GM12878 (cell line): ENCODE results near the gene CNTNAP5. TPM values are rescaled to one million over a fixed set of nuclear protein-coding genes. Genes with fewer than 3 reads are reported as not detected.

ENCODE experiments used
- ATAC-seq: fragments of 200-7000 bp; cut with Tn5 transposase; 3 replicates; pipeline ENCODE4 v1.9.1; 2020; ENCODE audit warnings: mild to moderate bottlenecking, moderate library complexity
- BruUV-seq: library from RNA; stranded (reverse); fragments of 400-500 nt; replicated peaks from 2 replicates; lab custom pipeline; 2021; lab: Mats Ljungman, UMichigan
- CTCF ChIA-PET: fragments of 300-600 bp; sonication (Branson Sonifier 250); formaldehyde crosslinking; extraction: SDS; loops from one replicate; lab custom pipeline; 2021; ENCODE audit warnings: inconsistent platforms; lab: Yijun Ruan, JAX
- POLR2A ChIA-PET: fragments of 350-600 bp; formaldehyde crosslinking; extraction: SDS; loops from one replicate; lab custom pipeline; 2021; ENCODE audit warnings: inconsistent platforms; lab: Charles Lee
- RAD21 ChIA-PET: fragments of 300-600 bp; sonication (Branson Sonifier 250); formaldehyde crosslinking; loops from one replicate; lab custom pipeline; 2023; ENCODE audit warnings: antibody characterized with exemption; ENCODE audit not compliant: unreplicated experiment; lab: Charles Lee
- SMC1A ChIA-PET: fragments of 300-600 bp; sonication (Branson Sonifier 250); formaldehyde crosslinking; loops from one replicate; lab custom pipeline; 2023; ENCODE audit not compliant: unreplicated experiment, uncharacterized antibody; lab: Charles Lee
- DNase-seq: peaks from one replicate; pipeline ENCODE4 v3.0.0-alpha.2; 2011; ENCODE audit warnings: low read depth, low spot score
- FAIRE-seq: peaks from 3 replicates; lab custom pipeline; 2011; peaks lifted over from hg19 to GRCh38; lab: Jason Lieb, UNC
- H2AFZ ChIP-seq: 2 replicates; pipeline ENCODE4 v1.6.0; 2011; ENCODE audit warnings: low read depth, low read length, control low read depth; ENCODE audit not compliant: control insufficient read depth
- H3K27ac ChIP-seq: 2 replicates; pipeline ENCODE4 v1.5.1; 2011; ENCODE audit warnings: control low read depth; ENCODE audit not compliant: control insufficient read depth, insufficient read depth
- H3K27me3 ChIP-seq, 2 experiments: replicated peaks in 1 of 2; 2 replicates each; pipeline versions ENCODE4 v1.6.0 to v1.6.1; 2011; ENCODE audit warnings: low read length in 1 of 2; ENCODE audit not compliant: control insufficient read depth in 2 of 2, insufficient read depth in 2 of 2
- H3K36me3 ChIP-seq, 2 experiments: 2 replicates each; pipeline ENCODE4 v1.5.1; 2011; ENCODE audit warnings: low read length in 1 of 2; ENCODE audit not compliant: control insufficient read depth in 2 of 2, insufficient read depth in 2 of 2
- H3K4me1 ChIP-seq: 2 replicates; pipeline ENCODE4 v1.6.1; 2011; ENCODE audit warnings: mild to moderate bottlenecking, low read length, moderate library complexity, mixed read lengths; ENCODE audit not compliant: control insufficient read depth, insufficient read depth
- H3K4me2 ChIP-seq: 2 replicates; pipeline ENCODE4 v1.6.0; 2011; ENCODE audit warnings: control low read depth; ENCODE audit not compliant: control insufficient read depth, insufficient read depth
- H3K4me3 ChIP-seq: fragments of 200-600 bp; sonication (generic); 2 replicates; pipeline ENCODE4 v1.5.1; 2016
- H3K79me2 ChIP-seq: 2 replicates; pipeline ENCODE4 v1.6.0; 2011; ENCODE audit warnings: low read length; ENCODE audit not compliant: control insufficient read depth, insufficient read depth
- H3K9ac ChIP-seq: 2 replicates; pipeline ENCODE4 v1.8.0; 2011; ENCODE audit warnings: low read length, control low read depth, mixed read lengths; ENCODE audit not compliant: control insufficient read depth, insufficient read depth
- H3K9me3 ChIP-seq: replicated peaks from 3 replicates; pipeline ENCODE4 v1.5.1; 2011; ENCODE audit warnings: mild to moderate bottlenecking, low read length; ENCODE audit not compliant: control insufficient read depth, insufficient read depth
- H4K20me1 ChIP-seq: 2 replicates; pipeline ENCODE4 v1.6.0; 2011; ENCODE audit not compliant: control insufficient read depth, insufficient read depth
- BACH1 ChIP-seq: fragments of 450-650 bp; IDR thresholded peaks from 2 replicates; pipeline ENCODE4 v1.6.1; 2017; ENCODE audit warnings: mild to moderate bottlenecking, borderline replicate concordance
- CHD1 ChIP-seq: IDR thresholded peaks from 2 replicates; pipeline ENCODE4 v1.6.1; 2012; ENCODE audit warnings: low read depth, low read length, improper control_type of control experiment
- DPF2 ChIP-seq: fragments of 450-650 bp; IDR thresholded peaks from 2 replicates; pipeline ENCODE4 v1.6.1; 2017; ENCODE audit warnings: mild to moderate bottlenecking
- MTA3 ChIP-seq: IDR thresholded peaks from 2 replicates; pipeline ENCODE4 v1.6.1; 2012; ENCODE audit warnings: low read length, inconsistent platforms, borderline replicate concordance
- NFYA ChIP-seq: IDR thresholded peaks from 2 replicates; pipeline ENCODE4 v1.6.1; 2011; ENCODE audit warnings: low read depth, mild to moderate bottlenecking, low read length, improper control_type of control experiment, borderline replicate concordance
- NR2C1 ChIP-seq: fragments of 450-650 bp; IDR thresholded peaks from 2 replicates; pipeline ENCODE4 v1.6.1; 2017; ENCODE audit warnings: antibody characterized with exemption, mild to moderate bottlenecking, moderate library complexity
- NRF1 ChIP-seq: conservative IDR thresholded peaks from 2 replicates; pipeline ENCODE4 v1.6.1; 2011; ENCODE audit warnings: mild to moderate bottlenecking, low read depth, low read length, improper control_type of control experiment
- RELB ChIP-seq: fragments of 450-650 bp; IDR thresholded peaks from 2 replicates; pipeline ENCODE4 v1.6.1; 2017; ENCODE audit warnings: low read depth, mild to moderate bottlenecking, moderate library complexity
- ZNF207 ChIP-seq: fragments of 450-650 bp; IDR thresholded peaks from 2 replicates; pipeline ENCODE4 v1.6.1; 2014; ENCODE audit warnings: antibody characterized with exemption, mild to moderate bottlenecking, borderline replicate concordance
- WGBS: methylation state at CpG from one replicate; pipeline ENCODE4 v1.1.6; 2016; ENCODE audit warnings: low lambda C conversion rate; ENCODE audit not compliant: insufficient replicate concordance, insufficient coverage; ENCODE audit errors: missing lambda C conversion rate; 5-methylcytosine and 5-hydroxymethylcytosine counted together
- in situ Hi-C: fragments of 300-500 bp; cut with MboI; formaldehyde crosslinking; loops from 9 replicates; pipeline ENCODE4 v1.14.3; 2018; ENCODE audit warnings: mixed read lengths
- intact Hi-C: fragments of 100-400 bp; cut with micrococcal nuclease; formaldehyde crosslinking; loops from one replicate; pipeline ENCODE4 v1.14.2; 2022; ENCODE audit not compliant: unreplicated experiment
- polyA plus RNA-seq, 11 experiments: library from polyadenylated mRNA; depleted of rRNA in 4 of 11; unstranded in 6 of 11; stranded (reverse) in 5 of 11; fragments of >200 nt; fragmentation: Nextera tagmentation in 4 of 11; fragmentation: Illumina TruSeq in 1 of 11; extraction: Ambion mirVana in 4 of 11; extraction: Trizol in 1 of 11; gene quantifications; 1 replicate in 1 of 11; 2 replicates in 10 of 11; pipeline versions ENCODE4 v1.2.1 to v1.2.3, GENCODE V29; 2011 to 2016; ENCODE audit warnings: inconsistent platforms in 2 of 11, missing spikeins in 2 of 11, low read depth in 1 of 11
- total RNA-seq, 4 experiments: library from RNA; depleted of rRNA in 3 of 4; stranded (reverse); fragments of >200 nt in 3 of 4; fragmentation: Illumina TruSeq in 1 of 4; extraction: Trizol in 1 of 4; gene quantifications; 2 replicates each; pipeline versions ENCODE4 v1.2.1 to v1.2.3, GENCODE V29; 2013 to 2021
- TF ChIP-seq, protein P1 (sequence below): IDR thresholded peaks from 2 replicates; pipeline ENCODE4 v1.6.1; 2012; ENCODE audit warnings: improper control_type of control experiment, low read depth, low read length; ENCODE audit not compliant: insufficient replicate concordance
- TF ChIP-seq, protein P2 (sequence below): fragments of 450-650 bp; IDR thresholded peaks from 2 replicates; pipeline ENCODE4 v1.6.1; 2018; ENCODE audit warnings: mild to moderate bottlenecking, low read depth, moderate library complexity; ENCODE audit not compliant: partially characterized antibody

Gene CNTNAP5
- total and polyA plus RNA-seq, 10 of the 15 experiments (the other 5 are each of a cell fraction or from before 2014, with no cell fraction given) = not detected

DNA sequence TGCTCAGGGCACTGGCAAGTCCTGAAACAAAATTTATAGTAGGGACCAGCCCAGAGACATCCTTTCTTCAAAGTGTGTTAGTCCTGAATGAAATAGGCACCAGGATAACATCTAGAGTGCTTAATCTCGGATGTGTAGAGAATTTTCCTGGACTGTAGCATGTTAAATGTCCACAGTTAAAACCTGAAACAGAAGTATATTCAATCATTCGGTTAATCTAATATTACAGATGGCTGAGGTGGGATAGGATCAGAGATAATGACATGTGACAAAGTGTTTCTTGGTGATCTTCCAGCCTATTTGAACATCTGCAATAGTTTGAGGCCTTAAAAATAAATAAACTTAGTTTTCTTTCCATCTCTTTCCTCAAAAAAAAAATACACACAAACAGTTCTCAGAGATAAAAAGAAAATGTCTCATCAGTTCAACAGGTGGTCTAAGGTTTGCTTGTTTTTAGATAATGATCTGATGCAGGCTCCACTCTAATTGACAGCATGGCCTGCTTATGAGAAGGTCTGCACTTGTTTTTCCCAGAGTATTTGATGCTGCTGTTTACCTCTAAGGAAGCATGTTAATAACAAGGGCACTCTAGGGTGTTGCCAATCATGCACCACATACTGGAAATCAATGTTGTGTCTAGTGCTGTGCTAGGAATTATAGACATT lies 25.9 kb downstream of the CNTNAP5 start:
- no peaks in the 10 kb centered on the region for H4K20me1 ChIP-seq
- no peaks in the 10 kb centered on the region for H3K36me3 ChIP-seq
- intact Hi-C loops (no loop called here), in situ Hi-C loops (no loop called here)
- no peaks in the 10 kb centered on the region for H3K4me1 ChIP-seq
- H2AFZ ChIP-seq = no peak overlapping the region
- ATAC-seq (no peak), DNase-seq (no peak), FAIRE-seq (no peak)
- H3K9me3 ChIP-seq = no peaks in the 10 kb centered on the region
- no peak overlapping the region for H3K27ac ChIP-seq
- no peak for TF ChIP-seq BACH1
- TF ChIP-seq, protein P1, sequence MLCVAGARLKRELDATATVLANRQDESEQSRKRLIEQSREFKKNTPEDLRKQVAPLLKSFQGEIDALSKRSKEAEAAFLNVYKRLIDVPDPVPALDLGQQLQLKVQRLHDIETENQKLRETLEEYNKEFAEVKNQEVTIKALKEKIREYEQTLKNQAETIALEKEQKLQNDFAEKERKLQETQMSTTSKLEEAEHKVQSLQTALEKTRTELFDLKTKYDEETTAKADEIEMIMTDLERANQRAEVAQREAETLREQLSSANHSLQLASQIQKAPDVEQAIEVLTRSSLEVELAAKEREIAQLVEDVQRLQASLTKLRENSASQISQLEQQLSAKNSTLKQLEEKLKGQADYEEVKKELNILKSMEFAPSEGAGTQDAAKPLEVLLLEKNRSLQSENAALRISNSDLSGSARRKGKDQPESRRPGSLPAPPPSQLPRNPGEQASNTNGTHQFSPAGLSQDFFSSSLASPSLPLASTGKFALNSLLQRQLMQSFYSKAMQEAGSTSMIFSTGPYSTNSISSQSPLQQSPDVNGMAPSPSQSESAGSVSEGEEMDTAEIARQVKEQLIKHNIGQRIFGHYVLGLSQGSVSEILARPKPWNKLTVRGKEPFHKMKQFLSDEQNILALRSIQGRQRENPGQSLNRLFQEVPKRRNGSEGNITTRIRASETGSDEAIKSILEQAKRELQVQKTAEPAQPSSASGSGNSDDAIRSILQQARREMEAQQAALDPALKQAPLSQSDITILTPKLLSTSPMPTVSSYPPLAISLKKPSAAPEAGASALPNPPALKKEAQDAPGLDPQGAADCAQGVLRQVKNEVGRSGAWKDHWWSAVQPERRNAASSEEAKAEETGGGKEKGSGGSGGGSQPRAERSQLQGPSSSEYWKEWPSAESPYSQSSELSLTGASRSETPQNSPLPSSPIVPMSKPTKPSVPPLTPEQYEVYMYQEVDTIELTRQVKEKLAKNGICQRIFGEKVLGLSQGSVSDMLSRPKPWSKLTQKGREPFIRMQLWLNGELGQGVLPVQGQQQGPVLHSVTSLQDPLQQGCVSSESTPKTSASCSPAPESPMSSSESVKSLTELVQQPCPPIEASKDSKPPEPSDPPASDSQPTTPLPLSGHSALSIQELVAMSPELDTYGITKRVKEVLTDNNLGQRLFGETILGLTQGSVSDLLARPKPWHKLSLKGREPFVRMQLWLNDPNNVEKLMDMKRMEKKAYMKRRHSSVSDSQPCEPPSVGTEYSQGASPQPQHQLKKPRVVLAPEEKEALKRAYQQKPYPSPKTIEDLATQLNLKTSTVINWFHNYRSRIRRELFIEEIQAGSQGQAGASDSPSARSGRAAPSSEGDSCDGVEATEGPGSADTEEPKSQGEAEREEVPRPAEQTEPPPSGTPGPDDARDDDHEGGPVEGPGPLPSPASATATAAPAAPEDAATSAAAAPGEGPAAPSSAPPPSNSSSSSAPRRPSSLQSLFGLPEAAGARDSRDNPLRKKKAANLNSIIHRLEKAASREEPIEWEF = no peak
- no peak for TF ChIP-seq RELB
- no peak for TF ChIP-seq NRF1
- TF ChIP-seq CHD1 = no peak
- TF ChIP-seq, protein P2, sequence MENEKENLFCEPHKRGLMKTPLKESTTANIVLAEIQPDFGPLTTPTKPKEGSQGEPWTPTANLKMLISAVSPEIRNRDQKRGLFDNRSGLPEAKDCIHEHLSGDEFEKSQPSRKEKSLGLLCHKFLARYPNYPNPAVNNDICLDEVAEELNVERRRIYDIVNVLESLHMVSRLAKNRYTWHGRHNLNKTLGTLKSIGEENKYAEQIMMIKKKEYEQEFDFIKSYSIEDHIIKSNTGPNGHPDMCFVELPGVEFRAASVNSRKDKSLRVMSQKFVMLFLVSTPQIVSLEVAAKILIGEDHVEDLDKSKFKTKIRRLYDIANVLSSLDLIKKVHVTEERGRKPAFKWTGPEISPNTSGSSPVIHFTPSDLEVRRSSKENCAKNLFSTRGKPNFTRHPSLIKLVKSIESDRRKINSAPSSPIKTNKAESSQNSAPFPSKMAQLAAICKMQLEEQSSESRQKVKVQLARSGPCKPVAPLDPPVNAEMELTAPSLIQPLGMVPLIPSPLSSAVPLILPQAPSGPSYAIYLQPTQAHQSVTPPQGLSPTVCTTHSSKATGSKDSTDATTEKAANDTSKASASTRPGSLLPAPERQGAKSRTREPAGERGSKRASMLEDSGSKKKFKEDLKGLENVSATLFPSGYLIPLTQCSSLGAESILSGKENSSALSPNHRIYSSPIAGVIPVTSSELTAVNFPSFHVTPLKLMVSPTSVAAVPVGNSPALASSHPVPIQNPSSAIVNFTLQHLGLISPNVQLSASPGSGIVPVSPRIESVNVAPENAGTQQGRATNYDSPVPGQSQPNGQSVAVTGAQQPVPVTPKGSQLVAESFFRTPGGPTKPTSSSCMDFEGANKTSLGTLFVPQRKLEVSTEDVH = no peak
- TF ChIP-seq NR2C1 = no peak
- no peak for TF ChIP-seq NFYA
- no peak for TF ChIP-seq DPF2
- TF ChIP-seq MTA3 = no peak
- no peak for TF ChIP-seq ZNF207
- POLR2A ChIA-PET = no interaction called here
- H3K79me2 ChIP-seq = no peaks in the 10 kb centered on the region
- RAD21 ChIA-PET = no interaction called here
- no TSS peak for BruUV-seq
- H3K4me3 ChIP-seq = no peak overlapping the region
- SMC1A ChIA-PET = no interaction called here
- no peaks in the 10 kb centered on the region for H3K27me3 ChIP-seq
- WGBS = 0% methylated on average over 2 of the region's 2 CpGs
- H3K9ac ChIP-seq = no peak overlapping the region
- CTCF ChIA-PET = no interaction called here
- H3K4me2 ChIP-seq = no peak overlapping the region
